WTC11 (cell line): ENCODE results near the gene GSTT2B.
"Not testable (repeated sequence)": the region's sequence is repeated elsewhere in the genome, so short reads cannot be mapped to it uniquely, and the experiment has no call there.

Experiments used
- ETV6 ChIP-seq: sonication (generic); formaldehyde crosslinking; IDR thresholded peaks from 2 replicates; pipeline ENCODE4 v1.8.1; 2022; ENCODE audit warnings: mild to moderate bottlenecking, missing genetic modification reagents
- GABPB1 ChIP-seq: sonication (generic); formaldehyde crosslinking; IDR thresholded peaks from 2 replicates; pipeline ENCODE4 v1.8.1; 2023; ENCODE audit warnings: mild to moderate bottlenecking, missing genetic modification reagents
- JUN ChIP-seq: sonication (generic); formaldehyde crosslinking; IDR thresholded peaks from 2 replicates; pipeline ENCODE4 v1.8.0; 2023; ENCODE audit warnings: mild to moderate bottlenecking, missing genetic modification reagents
- NR1H2 ChIP-seq: sonication (generic); formaldehyde crosslinking; IDR thresholded peaks from 2 replicates; pipeline ENCODE4 v1.9.0; 2021; ENCODE audit warnings: mild to moderate bottlenecking, moderate library complexity, missing genetic modification reagents
- ZNF121 ChIP-seq: sonication (generic); formaldehyde crosslinking; IDR thresholded peaks from 2 replicates; pipeline ENCODE4 v1.8.0; 2023; ENCODE audit warnings: missing genetic modification reagents
- TF ChIP-seq, protein P1 (sequence below): sonication (generic); formaldehyde crosslinking; IDR thresholded peaks from 2 replicates; pipeline ENCODE4 v1.8.1; 2022; ENCODE audit warnings: mild to moderate bottlenecking, moderate library complexity, missing genetic modification reagents
- TF ChIP-seq, protein P2 (sequence below): fragments of 200-600 bp; IDR thresholded peaks from 2 replicates; pipeline ENCODE4 v1.8.0; 2022; ENCODE audit warnings: antibody characterized with exemption
- TF ChIP-seq, protein P3 (sequence below): sonication (generic); formaldehyde crosslinking; IDR thresholded peaks from 2 replicates; pipeline ENCODE4 v1.8.0; 2023; ENCODE audit warnings: missing genetic modification reagents, mild to moderate bottlenecking, borderline replicate concordance
- TF ChIP-seq, protein P4 (sequence below): fragments of 250-450 bp; sonication (Bioruptor Pico); IDR thresholded peaks from 2 replicates; pipeline ENCODE4 v1.9.0; 2021; ENCODE audit warnings: moderate library complexity, mild to moderate bottlenecking, inconsistent platforms, borderline replicate concordance

DNA sequence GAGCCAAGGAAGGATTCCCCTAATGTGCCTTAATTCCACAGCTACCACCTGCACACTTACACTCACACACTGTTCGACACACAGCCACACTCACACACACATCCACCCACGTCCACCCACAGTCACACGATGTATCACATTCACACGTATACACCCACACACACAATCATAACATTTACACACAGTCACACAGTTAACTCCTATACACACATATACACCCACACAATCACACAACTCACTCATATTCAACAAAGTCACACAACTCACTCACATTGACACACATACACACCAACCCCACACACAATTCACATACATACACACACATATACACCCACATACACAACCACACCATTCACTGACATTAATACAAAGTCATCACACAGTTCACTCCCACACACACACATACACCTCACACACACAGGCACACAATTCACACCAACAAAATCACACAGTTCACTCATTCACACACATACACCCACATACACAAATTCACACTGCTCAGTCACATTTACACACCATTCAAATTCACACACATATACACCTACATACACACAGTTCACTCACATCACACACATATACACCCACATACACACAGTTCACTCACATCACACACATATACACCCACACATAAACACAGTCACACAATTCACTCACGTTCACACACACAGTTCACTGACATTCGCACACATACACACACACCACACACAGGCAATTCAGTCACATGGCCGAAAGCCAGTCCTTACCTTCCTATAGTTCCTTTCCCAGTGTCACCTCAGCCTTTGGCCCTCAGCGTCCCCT, 6.6 kb downstream of the GSTT2B start:
- not testable (repeated sequence) for TF ChIP-seq NR1H2, GABPB1, JUN, ZNF121, ETV6 (CRISPR knock-in tag)
- TF ChIP-seq, protein P1, sequence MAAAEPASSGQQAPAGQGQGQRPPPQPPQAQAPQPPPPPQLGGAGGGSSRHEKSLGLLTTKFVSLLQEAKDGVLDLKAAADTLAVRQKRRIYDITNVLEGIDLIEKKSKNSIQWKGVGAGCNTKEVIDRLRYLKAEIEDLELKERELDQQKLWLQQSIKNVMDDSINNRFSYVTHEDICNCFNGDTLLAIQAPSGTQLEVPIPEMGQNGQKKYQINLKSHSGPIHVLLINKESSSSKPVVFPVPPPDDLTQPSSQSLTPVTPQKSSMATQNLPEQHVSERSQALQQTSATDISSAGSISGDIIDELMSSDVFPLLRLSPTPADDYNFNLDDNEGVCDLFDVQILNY (CRISPR knock-in tag): not testable (repeated sequence)
- TF ChIP-seq, protein P2, sequence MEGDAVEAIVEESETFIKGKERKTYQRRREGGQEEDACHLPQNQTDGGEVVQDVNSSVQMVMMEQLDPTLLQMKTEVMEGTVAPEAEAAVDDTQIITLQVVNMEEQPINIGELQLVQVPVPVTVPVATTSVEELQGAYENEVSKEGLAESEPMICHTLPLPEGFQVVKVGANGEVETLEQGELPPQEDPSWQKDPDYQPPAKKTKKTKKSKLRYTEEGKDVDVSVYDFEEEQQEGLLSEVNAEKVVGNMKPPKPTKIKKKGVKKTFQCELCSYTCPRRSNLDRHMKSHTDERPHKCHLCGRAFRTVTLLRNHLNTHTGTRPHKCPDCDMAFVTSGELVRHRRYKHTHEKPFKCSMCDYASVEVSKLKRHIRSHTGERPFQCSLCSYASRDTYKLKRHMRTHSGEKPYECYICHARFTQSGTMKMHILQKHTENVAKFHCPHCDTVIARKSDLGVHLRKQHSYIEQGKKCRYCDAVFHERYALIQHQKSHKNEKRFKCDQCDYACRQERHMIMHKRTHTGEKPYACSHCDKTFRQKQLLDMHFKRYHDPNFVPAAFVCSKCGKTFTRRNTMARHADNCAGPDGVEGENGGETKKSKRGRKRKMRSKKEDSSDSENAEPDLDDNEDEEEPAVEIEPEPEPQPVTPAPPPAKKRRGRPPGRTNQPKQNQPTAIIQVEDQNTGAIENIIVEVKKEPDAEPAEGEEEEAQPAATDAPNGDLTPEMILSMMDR: not testable (repeated sequence)
- TF ChIP-seq, protein P3, sequence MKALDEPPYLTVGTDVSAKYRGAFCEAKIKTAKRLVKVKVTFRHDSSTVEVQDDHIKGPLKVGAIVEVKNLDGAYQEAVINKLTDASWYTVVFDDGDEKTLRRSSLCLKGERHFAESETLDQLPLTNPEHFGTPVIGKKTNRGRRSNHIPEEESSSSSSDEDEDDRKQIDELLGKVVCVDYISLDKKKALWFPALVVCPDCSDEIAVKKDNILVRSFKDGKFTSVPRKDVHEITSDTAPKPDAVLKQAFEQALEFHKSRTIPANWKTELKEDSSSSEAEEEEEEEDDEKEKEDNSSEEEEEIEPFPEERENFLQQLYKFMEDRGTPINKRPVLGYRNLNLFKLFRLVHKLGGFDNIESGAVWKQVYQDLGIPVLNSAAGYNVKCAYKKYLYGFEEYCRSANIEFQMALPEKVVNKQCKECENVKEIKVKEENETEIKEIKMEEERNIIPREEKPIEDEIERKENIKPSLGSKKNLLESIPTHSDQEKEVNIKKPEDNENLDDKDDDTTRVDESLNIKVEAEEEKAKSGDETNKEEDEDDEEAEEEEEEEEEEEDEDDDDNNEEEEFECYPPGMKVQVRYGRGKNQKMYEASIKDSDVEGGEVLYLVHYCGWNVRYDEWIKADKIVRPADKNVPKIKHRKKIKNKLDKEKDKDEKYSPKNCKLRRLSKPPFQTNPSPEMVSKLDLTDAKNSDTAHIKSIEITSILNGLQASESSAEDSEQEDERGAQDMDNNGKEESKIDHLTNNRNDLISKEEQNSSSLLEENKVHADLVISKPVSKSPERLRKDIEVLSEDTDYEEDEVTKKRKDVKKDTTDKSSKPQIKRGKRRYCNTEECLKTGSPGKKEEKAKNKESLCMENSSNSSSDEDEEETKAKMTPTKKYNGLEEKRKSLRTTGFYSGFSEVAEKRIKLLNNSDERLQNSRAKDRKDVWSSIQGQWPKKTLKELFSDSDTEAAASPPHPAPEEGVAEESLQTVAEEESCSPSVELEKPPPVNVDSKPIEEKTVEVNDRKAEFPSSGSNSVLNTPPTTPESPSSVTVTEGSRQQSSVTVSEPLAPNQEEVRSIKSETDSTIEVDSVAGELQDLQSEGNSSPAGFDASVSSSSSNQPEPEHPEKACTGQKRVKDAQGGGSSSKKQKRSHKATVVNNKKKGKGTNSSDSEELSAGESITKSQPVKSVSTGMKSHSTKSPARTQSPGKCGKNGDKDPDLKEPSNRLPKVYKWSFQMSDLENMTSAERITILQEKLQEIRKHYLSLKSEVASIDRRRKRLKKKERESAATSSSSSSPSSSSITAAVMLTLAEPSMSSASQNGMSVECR (CRISPR knock-in tag): not testable (repeated sequence)
- TF ChIP-seq, protein P4, sequence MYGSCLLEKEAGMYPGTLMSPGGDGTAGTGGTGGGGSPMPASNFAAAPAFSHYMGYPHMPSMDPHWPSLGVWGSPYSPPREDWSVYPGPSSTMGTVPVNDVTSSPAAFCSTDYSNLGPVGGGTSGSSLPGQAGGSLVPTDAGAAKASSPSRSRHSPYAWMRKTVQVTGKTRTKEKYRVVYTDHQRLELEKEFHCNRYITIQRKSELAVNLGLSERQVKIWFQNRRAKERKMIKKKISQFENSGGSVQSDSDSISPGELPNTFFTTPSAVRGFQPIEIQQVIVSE: not testable (repeated sequence)
